HepG2 (cell line): ENCODE results near the gene NBPF3. TPM values are rescaled to one million over a fixed set of nuclear protein-coding genes. Genes with fewer than 3 reads are reported as not detected.
A peak's percentile ranks its signal among the peaks of the same experiment; 100 is the strongest.

Experiments
- ARID3A ChIP-seq: IDR thresholded peaks from 2 replicates; pipeline ENCODE4 v1.6.1; 2012; ENCODE audit warnings: low read depth, low read length, improper control_type of control experiment
- ATRX ChIP-seq: sonication (generic); formaldehyde crosslinking; IDR thresholded peaks from 2 replicates; pipeline ENCODE4 v1.4.0; 2020; ENCODE audit warnings: missing genetic modification reagents, borderline replicate concordance
- BRD4 ChIP-seq: sonication (generic); formaldehyde crosslinking; IDR thresholded peaks from 2 replicates; pipeline ENCODE4 v1.4.0; 2020; ENCODE audit warnings: missing genetic modification reagents
- FOXA3 ChIP-seq: IDR thresholded peaks from 2 replicates; pipeline ENCODE4 v1.6.1; 2016; ENCODE audit warnings: missing genetic modification reagents, missing compliant biosample characterization
- IKZF1 ChIP-seq: fragments of 450-650 bp; IDR thresholded peaks from 2 replicates; pipeline ENCODE4 v1.7.1; 2016
- KDM1A ChIP-seq: IDR thresholded peaks from 2 replicates; pipeline ENCODE4 v1.6.1; 2016; ENCODE audit warnings: missing compliant biosample characterization
- LBX2 ChIP-seq: sonication (generic); formaldehyde crosslinking; IDR thresholded peaks from 2 replicates; pipeline ENCODE4 v1.5.0; 2020; ENCODE audit warnings: missing genetic modification reagents, mild to moderate bottlenecking, borderline replicate concordance
- MXD3 ChIP-seq: IDR thresholded peaks from 2 replicates; pipeline ENCODE4 v1.6.1; 2016; ENCODE audit warnings: mild to moderate bottlenecking, missing biosample characterization, missing genetic modification reagents
- RAD51 ChIP-seq: fragments of 450-650 bp; IDR thresholded peaks from 2 replicates; pipeline ENCODE4 v1.6.1; 2016; ENCODE audit warnings: borderline replicate concordance
- RFX1 ChIP-seq: fragments of 450-650 bp; IDR thresholded peaks from 2 replicates; pipeline ENCODE4 v1.6.1; 2017
- SETDB1 ChIP-seq: sonication (generic); formaldehyde crosslinking; IDR thresholded peaks from 2 replicates; pipeline ENCODE4 v1.5.1; 2020; ENCODE audit warnings: missing genetic modification reagents, mild to moderate bottlenecking, borderline replicate concordance
- SIN3B ChIP-seq: fragments of 150-350 bp; IDR thresholded peaks from 2 replicates; pipeline ENCODE4 v1.6.1; 2014; ENCODE audit warnings: low read length
- SP2 ChIP-seq: sonication (generic); formaldehyde crosslinking; IDR thresholded peaks from 2 replicates; pipeline ENCODE4 v1.5.1; 2020; ENCODE audit warnings: mild to moderate bottlenecking, missing genetic modification reagents
- TGIF2 ChIP-seq: IDR thresholded peaks from 2 replicates; pipeline ENCODE4 v1.6.1; 2016; ENCODE audit warnings: control low read depth, missing compliant biosample characterization
- ZNF224 ChIP-seq: sonication (generic); formaldehyde crosslinking; IDR thresholded peaks from 2 replicates; pipeline ENCODE4 v1.5.0; 2020; ENCODE audit warnings: mild to moderate bottlenecking, missing genetic modification reagents
- ZNF234 ChIP-seq: sonication (generic); formaldehyde crosslinking; conservative IDR thresholded peaks from 2 replicates; pipeline ENCODE4 v1.5.1; 2020; ENCODE audit warnings: mild to moderate bottlenecking, missing genetic modification reagents
- ZNF430 ChIP-seq: sonication (generic); formaldehyde crosslinking; IDR thresholded peaks from 2 replicates; pipeline ENCODE4 v1.9.0; 2021; ENCODE audit warnings: mild to moderate bottlenecking, missing genetic modification reagents
- ZNF572 ChIP-seq: sonication (generic); formaldehyde crosslinking; IDR thresholded peaks from 2 replicates; pipeline ENCODE4 v1.5.1; 2020; ENCODE audit warnings: mild to moderate bottlenecking, missing genetic modification reagents
- ZNF670 ChIP-seq: sonication (generic); formaldehyde crosslinking; IDR thresholded peaks from 2 replicates; pipeline ENCODE4 v1.8.0; 2022; ENCODE audit warnings: mild to moderate bottlenecking, missing genetic modification reagents, borderline replicate concordance
- ZNF672 ChIP-seq: sonication (generic); formaldehyde crosslinking; IDR thresholded peaks from 2 replicates; pipeline ENCODE4 v1.8.1; 2022; ENCODE audit warnings: missing genetic modification reagents
- ZNF777 ChIP-seq: sonication (generic); formaldehyde crosslinking; IDR thresholded peaks from 2 replicates; pipeline ENCODE4 v1.4.0; 2020; ENCODE audit warnings: missing genetic modification reagents
- polyA plus RNA-seq, 8 experiments: library from polyadenylated mRNA; depleted of rRNA in 3 of 8; stranded (reverse) in 7 of 8; unstranded in 1 of 8; fragments of >200 nt; fragmentation: Illumina TruSeq in 4 of 8; extraction: Trizol in 4 of 8; gene quantifications; 2 replicates each; pipeline versions ENCODE4 v1.2.1 to v1.2.3, GENCODE V29; 2011 to 2016; ENCODE audit warnings: low read depth in 4 of 8, missing spikeins in 1 of 8, mixed read lengths in 1 of 8; ENCODE audit not compliant: insufficient read depth in 1 of 8
- total RNA-seq, 5 experiments: library from RNA; depleted of rRNA; stranded (reverse); fragments of >200 nt; fragmentation: Illumina TruSeq; extraction: Trizol; gene quantifications; 2 replicates each; pipeline ENCODE4 v1.2.3, GENCODE V29; 2016; ENCODE audit warnings: low read depth in 1 of 5
- TF ChIP-seq, protein P1 (sequence below): sonication (generic); formaldehyde crosslinking; IDR thresholded peaks from 2 replicates; pipeline ENCODE4 v1.8.0; 2022; ENCODE audit warnings: missing genetic modification reagents, mild to moderate bottlenecking, moderate library complexity, borderline replicate concordance
- TF ChIP-seq, protein P2 (sequence below): sonication (generic); formaldehyde crosslinking; IDR thresholded peaks from 2 replicates; pipeline ENCODE4 v1.4.0; 2020; ENCODE audit warnings: low read depth, mild to moderate bottlenecking, missing genetic modification reagents

NBPF3 gene
- total and polyA plus RNA-seq, 2 of the 13 experiments (the other 11 are each of a cell fraction or from before 2014, with no cell fraction given), result 3.5 to 4.9 TPM

DNA sequence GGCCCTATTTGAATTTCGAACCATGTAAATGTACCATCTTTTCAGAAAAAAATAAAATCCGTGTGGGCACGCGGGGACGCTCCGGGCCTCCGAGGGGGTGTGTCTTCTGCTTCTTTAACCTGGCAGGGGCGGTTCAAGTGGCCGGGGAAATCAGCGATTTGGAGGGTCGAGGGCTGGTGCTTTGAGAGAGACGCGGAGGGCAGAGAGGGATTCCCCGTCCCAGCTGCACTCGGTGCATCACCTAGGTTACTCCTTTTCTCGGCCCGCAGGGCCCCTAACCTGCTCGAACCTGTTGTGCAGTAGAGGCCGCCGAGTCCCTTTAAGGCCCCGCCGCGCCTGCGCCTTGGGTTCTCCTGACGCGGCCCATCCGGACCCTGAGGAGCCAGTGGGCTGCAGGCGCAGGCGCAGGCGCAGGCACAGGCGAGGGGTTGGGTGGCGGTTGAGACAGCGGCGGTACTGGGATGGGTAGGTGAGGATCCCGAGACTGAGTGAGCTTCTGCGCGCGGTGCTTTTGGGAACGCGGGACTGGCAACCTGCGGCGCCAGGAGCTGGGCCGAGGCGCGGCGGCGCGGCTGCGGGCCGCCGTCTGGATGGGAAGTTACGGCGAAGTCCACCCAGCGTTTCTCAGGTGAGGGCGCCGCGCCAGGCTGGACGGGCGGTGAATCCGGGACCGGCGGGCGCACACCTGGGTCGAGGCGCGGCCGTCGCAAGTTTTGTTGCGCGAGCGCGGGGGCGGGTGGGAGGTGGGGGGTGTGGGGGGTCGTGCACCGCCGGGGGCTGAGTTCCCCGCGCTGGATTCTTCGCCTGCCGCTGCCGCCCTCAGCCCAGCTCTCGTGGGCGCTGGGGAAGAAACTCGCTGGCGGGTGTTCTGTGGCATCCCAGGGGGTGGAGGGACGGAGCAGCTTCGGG, at the start of gene NBPF3 (continued):
- TF ChIP-seq, protein P1, sequence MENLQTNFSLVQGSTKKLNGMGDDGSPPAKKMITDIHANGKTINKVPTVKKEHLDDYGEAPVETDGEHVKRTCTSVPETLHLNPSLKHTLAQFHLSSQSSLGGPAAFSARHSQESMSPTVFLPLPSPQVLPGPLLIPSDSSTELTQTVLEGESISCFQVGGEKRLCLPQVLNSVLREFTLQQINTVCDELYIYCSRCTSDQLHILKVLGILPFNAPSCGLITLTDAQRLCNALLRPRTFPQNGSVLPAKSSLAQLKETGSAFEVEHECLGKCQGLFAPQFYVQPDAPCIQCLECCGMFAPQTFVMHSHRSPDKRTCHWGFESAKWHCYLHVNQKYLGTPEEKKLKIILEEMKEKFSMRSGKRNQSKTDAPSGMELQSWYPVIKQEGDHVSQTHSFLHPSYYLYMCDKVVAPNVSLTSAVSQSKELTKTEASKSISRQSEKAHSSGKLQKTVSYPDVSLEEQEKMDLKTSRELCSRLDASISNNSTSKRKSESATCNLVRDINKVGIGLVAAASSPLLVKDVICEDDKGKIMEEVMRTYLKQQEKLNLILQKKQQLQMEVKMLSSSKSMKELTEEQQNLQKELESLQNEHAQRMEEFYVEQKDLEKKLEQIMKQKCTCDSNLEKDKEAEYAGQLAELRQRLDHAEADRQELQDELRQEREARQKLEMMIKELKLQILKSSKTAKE (CRISPR knock-in tag), result no peak
- no peak for TF ChIP-seq SIN3B
- TF ChIP-seq ZNF572 (CRISPR knock-in tag), result no peak
- no peak for TF ChIP-seq SP2
- no peak; the same call in 1 of the 2 replicates for TF ChIP-seq ZNF430 (CRISPR knock-in tag)
- TF ChIP-seq RFX1, result no peak
- no peak for TF ChIP-seq ZNF672 (CRISPR knock-in tag)
- no peak for TF ChIP-seq IKZF1
- no peak for TF ChIP-seq RAD51
- TF ChIP-seq ARID3A, result no peak
- TF ChIP-seq ZNF777 (CRISPR knock-in tag), result peak; percentile 97
- TF ChIP-seq, protein P2, sequence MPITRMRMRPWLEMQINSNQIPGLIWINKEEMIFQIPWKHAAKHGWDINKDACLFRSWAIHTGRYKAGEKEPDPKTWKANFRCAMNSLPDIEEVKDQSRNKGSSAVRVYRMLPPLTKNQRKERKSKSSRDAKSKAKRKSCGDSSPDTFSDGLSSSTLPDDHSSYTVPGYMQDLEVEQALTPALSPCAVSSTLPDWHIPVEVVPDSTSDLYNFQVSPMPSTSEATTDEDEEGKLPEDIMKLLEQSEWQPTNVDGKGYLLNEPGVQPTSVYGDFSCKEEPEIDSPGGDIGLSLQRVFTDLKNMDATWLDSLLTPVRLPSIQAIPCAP, result no peak
- TF ChIP-seq FOXA3 (CRISPR knock-in tag), result no peak
- TF ChIP-seq SETDB1 (CRISPR knock-in tag), result no peak
- TF ChIP-seq ZNF670, result 0 out of 2 replicates have a peak, but pooled peaks have one; percentile 46
- TF ChIP-seq LBX2 (CRISPR knock-in tag), result no peak
- no peak for TF ChIP-seq MXD3
- no peak for TF ChIP-seq KDM1A (CRISPR knock-in tag)
- no peak for TF ChIP-seq ZNF224 (CRISPR knock-in tag)
- TF ChIP-seq BRD4 (CRISPR knock-in tag), result no peak
- TF ChIP-seq ATRX (CRISPR knock-in tag), result no peak
- TF ChIP-seq TGIF2, result no peak
- TF ChIP-seq ZNF234, result no peak
